ENCODE measurements around the gene HRK.
"Not testable (repeated sequence)": the region's sequence is repeated elsewhere in the genome, so short reads cannot be mapped to it uniquely, and the experiment has no call there.

The HRK gene

DNA sequence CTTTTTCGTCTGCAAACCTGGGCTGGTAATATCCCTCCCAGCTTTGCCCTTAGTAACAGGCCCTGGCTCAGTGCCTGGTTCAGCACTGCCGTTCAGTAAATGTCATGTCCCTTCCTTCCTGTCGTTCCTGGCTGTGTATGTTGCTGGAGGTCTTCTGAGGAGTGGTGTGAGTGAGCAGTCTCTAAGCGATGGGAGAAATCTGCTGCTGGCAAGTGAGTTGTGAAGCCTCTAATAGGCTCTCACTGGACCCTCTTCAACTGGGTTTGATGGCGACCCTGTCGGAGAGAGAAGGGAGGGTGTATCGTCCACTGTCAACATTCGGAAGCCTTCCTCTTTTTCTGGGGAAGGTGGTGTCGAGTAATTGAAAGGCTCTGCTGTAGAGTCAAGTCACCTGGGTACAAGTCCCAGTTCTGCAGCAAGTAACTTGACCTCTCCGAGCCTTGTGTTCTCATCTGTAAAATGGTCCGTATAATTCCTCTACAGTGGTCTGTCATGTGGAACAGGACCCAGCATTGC lies 62.8 kb downstream of the HRK start:
- peak; percentile 58 for DNase-seq

DNA sequence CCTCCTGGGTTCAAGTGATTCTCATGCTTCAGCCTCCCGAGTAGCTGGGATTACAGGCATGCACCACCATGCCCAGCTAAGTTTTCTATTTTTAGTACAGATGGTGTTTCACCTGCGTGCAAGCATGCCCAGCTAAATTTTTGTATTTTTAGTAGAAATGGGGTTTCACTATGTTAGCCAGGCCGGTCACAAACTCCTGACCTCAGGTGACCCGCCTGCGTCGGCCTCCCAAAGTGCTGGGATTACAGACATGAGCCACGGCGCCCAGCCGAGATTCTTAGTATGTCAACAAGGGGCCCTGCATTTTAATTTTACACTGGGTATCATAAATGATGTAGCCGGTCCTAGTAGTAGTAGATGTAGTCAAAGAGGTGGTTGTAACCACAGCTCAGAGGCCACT lies 66.5 kb downstream of the HRK start:
- DNase-seq: not testable (repeated sequence)

DNA sequence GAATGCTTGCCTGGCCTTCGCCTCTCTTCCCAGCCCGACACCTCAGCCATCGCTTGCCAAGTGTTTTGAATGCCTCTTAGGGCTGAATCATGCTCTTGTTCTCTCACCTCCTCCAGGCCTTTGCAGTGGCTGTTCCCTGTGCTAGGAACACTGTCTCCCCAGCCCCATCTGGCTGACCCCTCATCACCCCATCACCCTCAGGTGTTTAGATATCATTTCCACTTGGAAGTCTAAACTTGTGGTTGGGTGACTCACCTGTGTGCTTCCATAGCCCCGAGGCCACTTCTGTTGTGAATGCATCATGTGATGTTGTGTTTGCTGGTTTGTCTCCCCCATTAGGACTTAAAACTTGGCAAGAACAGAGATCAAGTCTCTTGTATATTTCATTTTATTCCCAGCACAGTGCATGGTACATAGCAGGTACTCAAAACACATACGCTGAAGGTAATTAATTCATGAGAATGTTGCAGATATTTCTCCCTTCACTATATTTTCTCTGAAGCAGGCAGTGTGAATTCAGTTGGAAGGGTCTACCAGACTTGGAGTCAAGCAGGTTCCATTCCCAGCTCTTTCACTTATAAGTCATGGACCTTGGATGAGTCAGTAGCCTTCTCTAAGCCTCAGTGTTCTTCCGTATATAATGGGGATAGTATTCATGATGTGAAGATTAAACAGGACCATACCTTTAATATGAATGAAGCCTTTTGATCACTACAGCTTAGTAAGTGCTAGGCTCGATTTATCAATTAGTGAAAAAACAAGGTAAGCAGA lies 67.8 kb downstream of the HRK start:
- DNase-seq: no peak

- DNase-seq: no peak
Observed at GRCh38 chr12:116812238-116812637, 69.0 kb downstream of the HRK start.

- DNase-seq: no peak
Observed at GRCh38 chr12:116808113-116809105, 72.8 kb downstream of the HRK start.

DNA sequence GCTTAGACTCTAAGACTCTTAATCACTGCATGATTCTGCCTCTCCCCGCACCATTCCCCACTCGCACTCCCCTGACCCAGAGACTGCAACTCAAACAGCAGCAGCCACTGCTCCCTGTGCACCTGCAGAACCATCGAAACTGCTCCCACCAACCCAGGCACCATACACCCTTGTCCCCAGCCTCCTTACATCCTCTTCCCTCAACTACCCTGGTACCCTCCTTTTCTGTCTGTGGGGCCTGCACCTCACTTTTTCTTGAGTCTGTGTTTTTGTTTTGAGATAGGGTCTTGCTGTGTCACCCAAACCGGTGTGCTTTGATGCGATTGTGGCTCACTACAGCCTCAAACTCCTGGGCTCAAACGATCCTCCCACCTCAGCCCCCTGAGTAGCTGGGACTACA lies 73.7 kb downstream of the HRK start:
- DNase-seq: no peak

DNA sequence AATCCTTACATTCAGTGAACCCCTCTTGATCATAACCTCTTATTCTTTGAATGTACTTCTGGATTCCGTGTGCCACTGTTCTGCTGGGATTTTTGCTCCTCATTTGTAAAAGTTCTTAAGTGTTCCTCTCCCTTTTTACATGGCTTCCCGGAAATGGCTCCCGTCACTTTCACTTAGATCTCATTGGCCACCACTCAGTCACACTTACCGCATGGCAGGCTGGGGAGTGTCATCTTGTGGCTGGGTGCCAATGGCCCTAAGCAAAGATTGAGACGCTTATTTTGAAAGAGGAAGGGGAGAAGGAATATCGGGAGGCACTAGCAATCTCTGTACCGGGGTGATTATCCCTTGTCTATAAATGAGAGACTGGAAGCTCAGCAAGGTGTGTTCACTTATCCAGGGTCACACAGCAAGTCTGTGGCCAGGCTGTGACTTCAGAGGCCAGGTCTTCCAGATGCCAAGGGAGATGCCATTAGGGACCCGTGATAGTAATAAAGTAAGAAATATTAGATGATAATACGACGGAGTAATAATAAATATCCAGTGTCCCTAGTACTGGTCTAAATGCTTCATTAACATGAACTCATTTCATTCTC lies 74.3 kb downstream of the HRK start:
- no peak for DNase-seq

Measured in femur (tissue), 1 donor.